Mammary epithelial cell (primary cell): Measurements from ENCODE around the gene SNAP47.

Experiments
- EZH2 ChIP-seq: IDR thresholded peaks from 2 replicates; pipeline ENCODE4 v1.6.1; 2012; ENCODE audit warnings: low read length, inconsistent platforms, borderline replicate concordance
- TF ChIP-seq, protein P1 (sequence below), 2 donors: IDR thresholded peaks in 1 of 2; conservative IDR thresholded peaks in 1 of 2; 2 replicates each; pipeline ENCODE4 v1.5.1; 2011 to 2012; ENCODE audit warnings: inconsistent platforms in 2 of 2, low read length in 2 of 2, mild to moderate bottlenecking in 2 of 2, control low read depth in 1 of 2, low read depth in 1 of 2; ENCODE audit not compliant: insufficient read depth in 1 of 2; ENCODE audit errors: extremely low read depth in 1 of 2

DNA sequence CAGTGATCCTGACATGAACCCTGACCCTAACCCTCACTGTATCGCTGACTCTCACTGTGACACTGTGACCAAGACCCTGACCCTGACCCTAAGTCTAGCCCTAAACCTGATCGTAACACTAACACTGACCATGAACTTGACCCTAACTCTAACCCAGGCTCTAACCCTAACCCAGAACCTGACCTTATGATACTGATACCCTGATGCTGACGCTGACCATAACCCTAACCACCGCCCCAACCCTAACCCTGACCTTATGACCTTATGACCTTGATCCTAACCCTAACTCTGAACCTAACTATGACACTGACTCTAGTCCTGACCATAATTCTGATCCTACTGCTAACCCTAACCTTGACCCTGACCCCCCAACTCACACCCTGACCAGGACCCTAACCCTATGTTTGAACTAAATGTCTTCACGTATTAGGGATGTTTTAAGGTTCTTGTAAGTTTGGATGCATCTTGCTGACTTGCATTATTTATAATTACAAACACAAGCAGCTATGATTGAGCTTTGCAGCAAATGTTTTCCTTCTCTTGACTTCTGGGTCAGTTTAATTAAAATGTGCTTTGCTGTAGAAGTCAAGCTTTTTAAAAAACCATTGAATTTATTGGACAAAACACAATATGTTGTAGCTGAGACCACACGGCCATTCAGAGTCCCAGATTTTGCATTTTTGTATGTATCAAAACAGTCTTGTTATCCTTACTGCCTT is 56.3 kb downstream of the SNAP47 start:
- TF ChIP-seq, protein P1, sequence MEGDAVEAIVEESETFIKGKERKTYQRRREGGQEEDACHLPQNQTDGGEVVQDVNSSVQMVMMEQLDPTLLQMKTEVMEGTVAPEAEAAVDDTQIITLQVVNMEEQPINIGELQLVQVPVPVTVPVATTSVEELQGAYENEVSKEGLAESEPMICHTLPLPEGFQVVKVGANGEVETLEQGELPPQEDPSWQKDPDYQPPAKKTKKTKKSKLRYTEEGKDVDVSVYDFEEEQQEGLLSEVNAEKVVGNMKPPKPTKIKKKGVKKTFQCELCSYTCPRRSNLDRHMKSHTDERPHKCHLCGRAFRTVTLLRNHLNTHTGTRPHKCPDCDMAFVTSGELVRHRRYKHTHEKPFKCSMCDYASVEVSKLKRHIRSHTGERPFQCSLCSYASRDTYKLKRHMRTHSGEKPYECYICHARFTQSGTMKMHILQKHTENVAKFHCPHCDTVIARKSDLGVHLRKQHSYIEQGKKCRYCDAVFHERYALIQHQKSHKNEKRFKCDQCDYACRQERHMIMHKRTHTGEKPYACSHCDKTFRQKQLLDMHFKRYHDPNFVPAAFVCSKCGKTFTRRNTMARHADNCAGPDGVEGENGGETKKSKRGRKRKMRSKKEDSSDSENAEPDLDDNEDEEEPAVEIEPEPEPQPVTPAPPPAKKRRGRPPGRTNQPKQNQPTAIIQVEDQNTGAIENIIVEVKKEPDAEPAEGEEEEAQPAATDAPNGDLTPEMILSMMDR (conservative IDR thresholded peaks at IDR 0.05 in 1 of 2, IDR thresholded peaks at IDR 0.05 in 1 of 2; ENCODE audit: extremely low read depth in 1 of 2, insufficient read depth in 1 of 2, low read depth in 1 of 2, low read length in 2 of 2): no peak
- no peak for TF ChIP-seq EZH2
